ENCODE measurements around the gene DNALI1.

DNA sequence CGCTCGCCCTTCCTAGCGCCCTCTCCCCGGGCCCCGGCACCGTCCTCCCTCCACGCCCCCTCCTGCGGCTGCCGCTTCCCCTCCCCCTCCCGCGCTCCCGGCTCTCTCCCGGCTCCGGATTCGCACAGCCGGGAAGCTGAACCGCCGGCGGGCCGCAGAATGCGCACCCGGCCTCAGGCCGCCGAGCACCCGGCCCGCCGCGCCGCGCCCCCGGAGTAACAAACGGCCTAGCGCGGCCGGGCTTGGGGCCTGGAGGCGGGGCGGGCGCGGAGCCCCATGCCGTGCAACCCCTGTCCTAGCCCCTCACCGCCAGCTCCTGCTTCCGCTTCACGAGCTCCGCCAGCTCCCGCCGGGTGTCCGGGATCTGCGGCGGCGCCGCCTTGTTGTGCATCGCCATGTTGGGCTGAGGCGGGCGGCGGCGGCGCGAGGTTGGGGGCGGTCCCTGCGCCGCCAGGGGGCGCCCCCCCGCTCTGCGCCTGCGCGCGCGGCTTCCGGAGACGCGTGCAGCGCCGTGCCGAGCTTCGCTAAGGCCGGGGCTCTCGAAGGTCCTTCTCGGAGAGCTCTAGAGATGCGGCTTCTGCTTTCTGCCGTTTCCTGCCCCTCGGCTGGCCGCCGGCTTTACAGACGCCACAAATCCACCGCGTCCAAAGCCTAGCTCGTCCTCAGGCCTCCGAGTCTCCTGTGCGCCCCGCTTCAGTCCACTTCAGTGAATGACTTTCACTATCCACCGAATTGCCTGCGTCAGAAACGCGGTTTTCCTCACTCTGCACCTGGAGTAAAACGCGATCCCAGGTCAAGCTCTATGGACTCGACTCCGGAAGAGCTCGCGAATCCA lies 42.2 kb upstream of the DNALI1 start, which contains the start of gene MEAF6:
- TF ChIP-seq, protein P1, sequence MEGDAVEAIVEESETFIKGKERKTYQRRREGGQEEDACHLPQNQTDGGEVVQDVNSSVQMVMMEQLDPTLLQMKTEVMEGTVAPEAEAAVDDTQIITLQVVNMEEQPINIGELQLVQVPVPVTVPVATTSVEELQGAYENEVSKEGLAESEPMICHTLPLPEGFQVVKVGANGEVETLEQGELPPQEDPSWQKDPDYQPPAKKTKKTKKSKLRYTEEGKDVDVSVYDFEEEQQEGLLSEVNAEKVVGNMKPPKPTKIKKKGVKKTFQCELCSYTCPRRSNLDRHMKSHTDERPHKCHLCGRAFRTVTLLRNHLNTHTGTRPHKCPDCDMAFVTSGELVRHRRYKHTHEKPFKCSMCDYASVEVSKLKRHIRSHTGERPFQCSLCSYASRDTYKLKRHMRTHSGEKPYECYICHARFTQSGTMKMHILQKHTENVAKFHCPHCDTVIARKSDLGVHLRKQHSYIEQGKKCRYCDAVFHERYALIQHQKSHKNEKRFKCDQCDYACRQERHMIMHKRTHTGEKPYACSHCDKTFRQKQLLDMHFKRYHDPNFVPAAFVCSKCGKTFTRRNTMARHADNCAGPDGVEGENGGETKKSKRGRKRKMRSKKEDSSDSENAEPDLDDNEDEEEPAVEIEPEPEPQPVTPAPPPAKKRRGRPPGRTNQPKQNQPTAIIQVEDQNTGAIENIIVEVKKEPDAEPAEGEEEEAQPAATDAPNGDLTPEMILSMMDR (IDR thresholded peaks at IDR 0.05), result peak; percentile 83 to 94
- peak; percentile 13 to 61 for TF ChIP-seq POLR2A (IDR thresholded peaks at IDR 0.05)
- no peak for TF ChIP-seq POLR2AphosphoS5 (IDR thresholded peaks at IDR 0.05)
- no peak for TF ChIP-seq EP300 (IDR thresholded peaks at IDR 0.05)
